ENCODE results near the gene KIAA1755. TPM values are rescaled to one million over a fixed set of nuclear protein-coding genes. Genes with fewer than 3 reads are reported as not detected.

The KIAA1755 gene
- total RNA-seq, 1 donor from 2014 or later, result not detected

DNA sequence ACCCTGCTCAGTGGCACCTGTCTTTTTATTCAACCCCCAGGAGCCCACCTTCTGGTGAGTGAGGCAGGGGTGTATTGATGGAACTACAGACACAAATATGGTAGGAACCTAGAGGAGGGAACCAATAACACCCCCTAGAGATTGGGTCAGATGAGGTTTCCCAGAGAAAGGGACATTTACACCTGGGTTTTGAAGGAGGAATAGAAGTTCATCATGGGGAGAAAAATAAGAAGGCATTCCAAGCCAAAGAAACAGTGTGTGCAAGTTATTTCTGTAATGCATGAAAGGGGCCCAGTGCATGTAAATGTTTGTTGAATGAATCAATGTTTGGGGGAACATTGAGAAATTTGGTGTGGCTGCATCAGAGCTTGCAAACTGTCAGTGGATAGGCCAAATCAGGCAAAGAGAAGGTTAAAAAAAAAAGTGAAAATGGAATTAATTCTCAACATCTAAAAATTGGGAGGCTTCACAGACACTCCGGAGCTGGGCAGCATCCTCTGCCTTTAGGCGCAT is 11.1 kb upstream of the KIAA1755 start:
- Histone ChIP-seq H3K27me3 (ENCODE audit: control insufficient read depth, insufficient read depth, low read length) (no peaks in the 10 kb centered on the region), H3K4me3 (ENCODE audit: low read depth, low read length) (no peak overlapping the region), H3K36me3 (ENCODE audit: control insufficient read depth, insufficient read depth, low read length) (no peaks in the 10 kb centered on the region)
- FAIRE-seq, result no peak
- no peak for TF ChIP-seq CTCF (IDR thresholded peaks at IDR 0.05; ENCODE audit: insufficient read depth, low read length, severe bottlenecking)
- DNase-seq (ENCODE audit: low read depth), result no peak

DNA sequence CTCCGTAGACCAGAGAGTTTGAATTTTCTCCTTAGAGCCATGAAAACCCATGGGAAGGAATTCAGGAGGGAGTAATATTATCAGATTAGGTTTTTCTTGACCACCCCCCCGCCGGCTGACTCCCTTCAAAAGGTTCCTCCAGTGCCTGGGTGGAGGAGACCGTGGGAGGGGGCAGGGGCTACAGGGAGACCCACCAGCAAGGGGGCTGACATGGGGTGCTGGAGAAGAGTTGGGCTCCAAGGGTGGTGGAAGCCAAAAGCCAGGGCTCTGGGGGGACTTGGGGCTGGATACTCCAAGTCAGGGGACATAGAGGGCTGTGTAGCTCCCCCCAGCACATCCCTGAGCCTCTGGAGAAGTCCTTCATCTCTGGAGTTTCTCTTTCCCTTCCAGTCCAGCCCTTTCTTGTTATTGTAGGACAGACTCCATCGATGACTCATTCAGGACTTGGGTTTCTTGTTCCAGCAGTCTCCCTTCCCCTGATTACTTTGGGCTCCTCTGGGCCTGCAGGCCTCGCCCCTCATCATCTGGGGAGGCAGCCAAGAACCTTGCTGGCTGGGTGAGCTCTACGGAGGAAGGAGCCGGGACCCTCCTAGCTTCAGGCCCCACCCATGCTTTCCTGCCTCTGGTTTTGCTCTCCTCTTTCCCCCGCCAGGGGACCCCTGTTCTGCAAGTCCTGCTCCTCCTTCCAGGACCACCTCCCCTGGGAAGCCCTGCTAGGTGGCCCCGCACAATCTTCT is 10.5 kb upstream of the KIAA1755 start:
- TF ChIP-seq CTCF (IDR thresholded peaks at IDR 0.05; ENCODE audit: insufficient read depth, low read length, severe bottlenecking), result no peak
- Histone ChIP-seq H3K4me3 (ENCODE audit: low read depth, low read length) (no peak overlapping the region), H3K36me3 (ENCODE audit: control insufficient read depth, insufficient read depth, low read length) (no peaks in the 10 kb centered on the region), H3K27me3 (ENCODE audit: control insufficient read depth, insufficient read depth, low read length) (no peaks in the 10 kb centered on the region)
- no peak for FAIRE-seq
- peak; percentile 87 for DNase-seq (ENCODE audit: low read depth)

DNA sequence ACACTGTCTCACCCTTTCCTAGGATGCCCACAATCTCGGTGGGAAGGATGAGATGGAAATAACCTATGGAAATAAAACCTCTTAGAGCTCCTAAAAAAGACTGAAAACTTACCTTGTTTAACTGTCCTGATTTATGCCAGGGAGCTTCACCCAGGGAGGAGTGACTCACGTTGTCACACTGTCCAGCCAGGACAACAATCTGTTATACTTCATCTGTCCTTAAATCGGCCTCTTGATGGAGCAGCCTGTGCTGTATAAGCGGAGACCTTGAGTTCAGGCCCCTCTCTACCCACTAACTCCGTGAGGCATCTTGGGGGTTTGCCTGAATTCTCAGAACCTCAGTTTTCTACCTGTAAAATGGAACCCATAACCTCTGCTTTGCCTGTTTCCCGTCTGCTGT is 9.2 kb upstream of the KIAA1755 start:
- DNase-seq (ENCODE audit: low read depth) (no peak), FAIRE-seq (no peak)
- no peaks in the 10 kb centered on the region for H3K27me3 ChIP-seq (ENCODE audit: control insufficient read depth, insufficient read depth, low read length)
- H3K4me3 ChIP-seq (ENCODE audit: low read depth, low read length), result no peak overlapping the region
- H3K36me3 ChIP-seq (ENCODE audit: control insufficient read depth, insufficient read depth, low read length), result no peaks in the 10 kb centered on the region
- TF ChIP-seq CTCF (IDR thresholded peaks at IDR 0.05; ENCODE audit: insufficient read depth, low read length, severe bottlenecking), result no peak

DNA sequence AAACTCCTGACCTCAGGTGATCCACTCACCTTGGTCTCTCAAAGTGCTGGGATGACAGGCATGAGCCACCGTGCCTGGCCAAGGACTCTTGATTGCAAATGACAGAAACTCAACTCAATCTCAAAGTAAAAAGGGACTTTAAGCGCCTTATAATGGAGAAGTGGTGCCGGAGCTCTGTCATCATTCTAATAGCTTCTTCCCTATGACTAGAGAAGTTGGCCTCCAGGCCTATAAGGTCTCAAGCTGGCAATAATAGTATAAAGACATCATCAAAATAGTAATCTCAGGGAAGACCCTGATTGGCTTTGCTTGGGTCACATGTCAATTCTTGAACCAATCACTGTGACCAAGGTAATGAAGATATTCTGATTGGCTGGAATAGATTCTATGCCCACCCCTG is 8.5 kb upstream of the KIAA1755 start:
- DNase-seq (ENCODE audit: low read depth) (no peak), FAIRE-seq (no peak)
- no peak for TF ChIP-seq CTCF (IDR thresholded peaks at IDR 0.05; ENCODE audit: insufficient read depth, low read length, severe bottlenecking)
- Histone ChIP-seq H3K36me3 (ENCODE audit: control insufficient read depth, insufficient read depth, low read length) (no peaks in the 10 kb centered on the region), H3K27me3 (ENCODE audit: control insufficient read depth, insufficient read depth, low read length) (no peaks in the 10 kb centered on the region), H3K4me3 (ENCODE audit: low read depth, low read length) (no peak overlapping the region)

DNA sequence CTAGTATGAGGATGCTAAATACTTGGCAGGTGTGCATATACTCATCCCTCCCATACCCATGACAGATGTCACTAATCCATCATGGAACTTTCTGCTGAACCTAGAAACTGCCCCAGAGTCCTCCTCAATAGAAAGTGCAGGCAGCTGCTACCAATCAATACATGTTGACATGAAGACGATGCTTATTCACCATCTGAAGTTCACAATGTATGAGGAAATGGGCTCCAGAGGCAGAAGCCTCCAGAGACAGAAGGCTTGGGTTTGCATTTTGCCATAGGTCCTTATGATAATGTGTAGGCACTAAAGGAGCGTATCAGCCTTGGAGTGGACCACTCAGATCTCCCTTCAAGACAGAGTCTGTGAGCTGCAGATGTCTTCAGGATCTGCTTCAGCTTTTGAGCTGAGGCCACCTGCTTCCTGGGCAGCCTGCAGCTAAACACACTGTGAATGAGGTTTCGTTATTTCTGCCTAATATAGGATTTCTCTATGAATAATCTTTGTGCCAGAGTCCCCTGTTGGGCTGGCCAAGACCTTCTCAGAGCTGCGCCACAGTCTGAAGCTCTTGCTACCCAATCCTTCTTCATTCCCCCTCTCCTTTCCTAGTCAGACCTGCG is 7.5 kb upstream of the KIAA1755 start:
- H3K27me3 ChIP-seq (ENCODE audit: control insufficient read depth, insufficient read depth, low read length), result no peaks in the 10 kb centered on the region
- H3K36me3 ChIP-seq (ENCODE audit: control insufficient read depth, insufficient read depth, low read length), result no peaks in the 10 kb centered on the region
- TF ChIP-seq CTCF (IDR thresholded peaks at IDR 0.05; ENCODE audit: insufficient read depth, low read length, severe bottlenecking), result no peak
- DNase-seq (ENCODE audit: low read depth) (no peak), FAIRE-seq (no peak)
- H3K4me3 ChIP-seq (ENCODE audit: low read depth, low read length), result no peak overlapping the region

Data from bronchial epithelial cell (primary cell).